K562 treated with DMSO at 1 percent for 48 hours (cell line): ENCODE data around the gene HTR6. TPM values are rescaled to one million over a fixed set of nuclear protein-coding genes. Genes with fewer than 3 reads are reported as not detected.

Experiments
- total RNA-seq: library from RNA; unstranded; fragments of 300-600 nt; gene quantifications from 2 replicates; pipeline ENCODE4 v1.2.3, GENCODE V29; 2022; ENCODE audit warnings: low replicate concordance; ENCODE audit errors: extremely low read depth

The HTR6 gene
- not detected in 2 replicates for total RNA-seq

DNA sequence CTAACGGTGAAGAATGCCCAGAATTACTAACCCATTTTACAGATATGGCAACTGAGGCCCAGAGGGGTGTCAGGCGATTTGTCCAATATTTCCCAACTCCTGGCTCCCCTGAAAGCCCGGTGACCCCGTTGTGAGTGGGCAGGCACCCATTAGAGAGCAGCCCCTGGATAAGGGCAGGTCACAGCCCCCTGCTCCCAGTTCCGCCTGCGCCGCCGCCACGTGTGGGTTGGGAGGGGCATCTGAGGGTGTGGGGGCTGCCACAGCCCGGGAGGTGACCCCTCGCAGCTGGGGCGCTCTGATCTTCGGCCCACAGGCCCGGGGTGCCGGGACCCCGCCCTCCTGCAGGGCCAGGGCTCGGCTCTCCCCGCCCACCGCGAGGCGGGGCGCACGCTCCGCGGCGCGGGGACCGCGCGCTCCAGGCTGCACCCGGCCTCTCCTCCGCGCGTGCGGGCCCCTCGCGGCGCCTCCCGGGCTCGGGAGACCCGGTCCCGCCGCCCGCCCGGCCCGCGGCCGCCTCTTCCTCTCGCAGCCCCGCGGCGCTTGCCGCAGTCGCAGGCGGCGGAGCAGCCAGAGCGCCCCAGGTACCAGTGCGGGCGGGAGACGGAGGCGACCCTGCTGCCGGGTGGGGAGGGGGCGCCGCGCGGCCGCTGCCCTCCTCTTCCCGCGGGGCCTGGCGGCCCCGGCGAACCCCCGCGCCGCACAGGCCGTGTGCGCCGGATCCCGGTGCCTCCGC lies at the start of gene HTR6:
HTR6 (plus strand) TSS at position 423 of the 733 bp plus-strand sequence. CDS start 879 bp downstream, outside the sequence.

DNA sequence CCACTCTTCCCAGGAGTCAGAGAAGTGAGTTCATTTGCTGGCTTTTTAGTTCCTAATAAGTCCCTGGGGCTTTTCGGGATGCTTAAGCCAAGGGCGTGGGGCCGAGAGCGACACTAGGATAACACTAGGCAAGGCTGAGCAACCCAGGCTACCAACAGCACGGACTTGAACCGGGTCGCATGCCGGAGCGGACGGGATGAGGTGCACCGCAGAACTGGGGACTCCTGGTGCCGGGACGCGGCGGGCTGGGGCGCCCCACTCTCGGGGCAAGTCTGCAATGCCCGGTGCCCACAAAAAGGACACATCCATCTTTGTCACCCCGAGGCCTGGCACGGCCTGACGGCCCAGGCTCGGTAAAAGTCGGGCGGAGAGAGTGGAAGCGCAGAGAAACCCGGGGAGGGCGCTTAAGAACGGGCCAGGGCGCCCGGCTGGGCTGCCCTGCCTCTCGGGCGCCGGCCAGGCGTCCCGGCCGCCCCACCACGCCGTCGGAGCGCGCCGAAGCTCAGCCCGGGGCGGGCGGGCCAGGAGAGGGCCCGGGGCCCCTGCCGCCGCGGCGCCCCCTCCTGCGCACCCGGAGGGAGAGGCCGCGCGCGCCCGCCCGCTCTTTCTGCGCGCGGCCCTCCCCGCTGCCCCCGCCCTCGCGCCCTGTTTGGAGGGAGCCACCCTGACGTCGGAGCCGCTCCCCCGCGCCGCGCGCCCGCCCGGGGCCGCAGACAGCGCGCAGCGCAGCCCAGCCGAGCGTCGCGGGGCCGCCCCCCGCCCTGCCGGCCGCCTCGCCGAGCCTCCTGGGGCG lies 20.9 kb upstream of the HTR6 start, which contains the start of gene NBL1:
NBL1 (plus strand) TSS at position 710 of the 793 bp plus-strand sequence. CDS start 10,720 bp downstream, outside the sequence.

Other genes starting within 250 kb of the HTR6 start
- gene CAPZB, start 179.3 kb upstream of the HTR6 start, total RNA-seq: not detected in 2 replicates
- not detected in 2 replicates for gene NBL1, start 20.6 kb upstream of the HTR6 start, total RNA-seq
- gene TMCO4, start 135.0 kb downstream of the HTR6 start, total RNA-seq: not detected in 2 replicates
- gene RNF186, start 150.4 kb downstream of the HTR6 start, total RNA-seq: not detected in 2 replicates
- not detected in 2 replicates for gene OTUD3, start 217.5 kb downstream of the HTR6 start, total RNA-seq